ENCODE data around the gene PHACTR3. TPM values are rescaled to one million over a fixed set of nuclear protein-coding genes. Genes with fewer than 3 reads are reported as not detected.
"Not testable (repeated sequence)": the region's sequence is repeated elsewhere in the genome, so short reads cannot be mapped to it uniquely, and the experiment has no call there.

The PHACTR3 gene
- total RNA-seq, 1 donor, result not detected

- H3K4me3 ChIP-seq (ENCODE audit: low read depth, low read length), result no peak overlapping the region
- no peak for DNase-seq (ENCODE audit: low read depth)
- TF ChIP-seq, protein P1, sequence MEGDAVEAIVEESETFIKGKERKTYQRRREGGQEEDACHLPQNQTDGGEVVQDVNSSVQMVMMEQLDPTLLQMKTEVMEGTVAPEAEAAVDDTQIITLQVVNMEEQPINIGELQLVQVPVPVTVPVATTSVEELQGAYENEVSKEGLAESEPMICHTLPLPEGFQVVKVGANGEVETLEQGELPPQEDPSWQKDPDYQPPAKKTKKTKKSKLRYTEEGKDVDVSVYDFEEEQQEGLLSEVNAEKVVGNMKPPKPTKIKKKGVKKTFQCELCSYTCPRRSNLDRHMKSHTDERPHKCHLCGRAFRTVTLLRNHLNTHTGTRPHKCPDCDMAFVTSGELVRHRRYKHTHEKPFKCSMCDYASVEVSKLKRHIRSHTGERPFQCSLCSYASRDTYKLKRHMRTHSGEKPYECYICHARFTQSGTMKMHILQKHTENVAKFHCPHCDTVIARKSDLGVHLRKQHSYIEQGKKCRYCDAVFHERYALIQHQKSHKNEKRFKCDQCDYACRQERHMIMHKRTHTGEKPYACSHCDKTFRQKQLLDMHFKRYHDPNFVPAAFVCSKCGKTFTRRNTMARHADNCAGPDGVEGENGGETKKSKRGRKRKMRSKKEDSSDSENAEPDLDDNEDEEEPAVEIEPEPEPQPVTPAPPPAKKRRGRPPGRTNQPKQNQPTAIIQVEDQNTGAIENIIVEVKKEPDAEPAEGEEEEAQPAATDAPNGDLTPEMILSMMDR (IDR thresholded peaks at IDR 0.05; ENCODE audit: insufficient read depth, low read depth, low read length), result no peak
These were observed 280.2 kb downstream of the PHACTR3 start for GRCh38 chr20:59884494-59884893.

GRCh38 chr20:59888050-59888449 lies 283.7 kb downstream of the PHACTR3 start:
- DNase-seq (ENCODE audit: low read depth), result no peak
- TF ChIP-seq, protein P1 (IDR thresholded peaks at IDR 0.05; ENCODE audit: insufficient read depth, low read depth, low read length), result no peak
- H3K4me3 ChIP-seq (ENCODE audit: low read depth, low read length), result no peak overlapping the region

- H3K4me3 ChIP-seq (ENCODE audit: low read depth, low read length), result not testable (repeated sequence)
These were observed 285.7 kb downstream of the PHACTR3 start for GRCh38 chr20:59890035-59890434.

DNA sequence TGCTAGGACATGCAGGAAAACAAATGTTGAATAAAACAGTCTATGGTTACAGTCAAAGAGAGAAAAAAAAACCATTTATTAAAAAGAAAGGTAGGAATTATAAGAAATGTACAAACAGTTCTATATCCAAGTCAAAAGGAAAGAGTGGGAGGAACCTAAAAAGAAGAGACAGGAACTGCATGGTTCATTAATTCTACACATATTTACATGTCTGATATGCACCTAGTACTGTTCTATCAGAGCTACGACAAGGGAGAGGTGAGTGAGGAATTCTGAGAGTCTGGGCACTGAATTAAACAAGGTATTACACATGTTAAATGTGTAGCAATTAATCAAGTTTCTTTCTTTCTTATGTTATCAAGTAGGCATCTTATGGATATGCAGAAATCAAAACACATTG lies 287.2 kb downstream of the PHACTR3 start:
- TF ChIP-seq, protein P1 (IDR thresholded peaks at IDR 0.05; ENCODE audit: insufficient read depth, low read depth, low read length), result no peak

More at GRCh38 chr20:59890035-59890434, 285.7 kb downstream of the PHACTR3 start:
- not testable (repeated sequence) for DNase-seq (ENCODE audit: low read depth)

GRCh38 chr20:59895908-59896307 lies 291.6 kb downstream of the PHACTR3 start:
- no peak for DNase-seq (ENCODE audit: low read depth)
- TF ChIP-seq, protein P1 (IDR thresholded peaks at IDR 0.05; ENCODE audit: insufficient read depth, low read depth, low read length), result no peak
- H3K4me3 ChIP-seq (ENCODE audit: low read depth, low read length), result no peak overlapping the region

More for the DNA sequence above, 287.2 kb downstream of the PHACTR3 start:
- DNase-seq (ENCODE audit: low read depth), result no peak
- H3K4me3 ChIP-seq (ENCODE audit: low read depth, low read length), result no peak overlapping the region

Small RNA genes within 50 kb of the gene (small RNA-seq; reads per million reads assigned to genes)
- not detected for gene RNU7-141P

Data from fibroblast of villous mesenchyme (primary cell).